GM21447 (cell line): ENCODE results near the gene TRIM72.
"Not testable (repeated sequence)": the region's sequence is repeated elsewhere in the genome, so short reads cannot be mapped to it uniquely, and the experiment has no call there.

Source experiments
- ATAC-seq: cut with Tn5 transposase; IDR thresholded peaks from one replicate; pipeline ENCODE4 v1.9.1; 2021; ENCODE audit not compliant: unreplicated experiment

TRIM72 gene

DNA sequence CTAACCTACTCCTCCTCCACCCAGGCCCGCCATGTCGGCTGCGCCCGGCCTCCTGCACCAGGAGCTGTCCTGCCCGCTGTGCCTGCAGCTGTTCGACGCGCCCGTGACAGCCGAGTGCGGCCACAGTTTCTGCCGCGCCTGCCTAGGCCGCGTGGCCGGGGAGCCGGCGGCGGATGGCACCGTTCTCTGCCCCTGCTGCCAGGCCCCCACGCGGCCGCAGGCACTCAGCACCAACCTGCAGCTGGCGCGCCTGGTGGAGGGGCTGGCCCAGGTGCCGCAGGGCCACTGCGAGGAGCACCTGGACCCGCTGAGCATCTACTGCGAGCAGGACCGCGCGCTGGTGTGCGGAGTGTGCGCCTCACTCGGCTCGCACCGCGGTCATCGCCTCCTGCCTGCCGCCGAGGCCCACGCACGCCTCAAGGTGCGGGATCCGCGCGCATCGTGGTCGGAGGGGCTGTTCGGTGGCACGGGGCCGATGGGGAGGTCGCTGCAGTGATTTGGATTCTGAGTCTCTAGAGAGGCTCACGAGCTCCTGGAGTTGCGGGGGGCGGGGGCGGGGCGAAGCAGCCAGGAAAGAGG lies 878 bp downstream of the TRIM72 start:
- no peak for ATAC-seq

DNA sequence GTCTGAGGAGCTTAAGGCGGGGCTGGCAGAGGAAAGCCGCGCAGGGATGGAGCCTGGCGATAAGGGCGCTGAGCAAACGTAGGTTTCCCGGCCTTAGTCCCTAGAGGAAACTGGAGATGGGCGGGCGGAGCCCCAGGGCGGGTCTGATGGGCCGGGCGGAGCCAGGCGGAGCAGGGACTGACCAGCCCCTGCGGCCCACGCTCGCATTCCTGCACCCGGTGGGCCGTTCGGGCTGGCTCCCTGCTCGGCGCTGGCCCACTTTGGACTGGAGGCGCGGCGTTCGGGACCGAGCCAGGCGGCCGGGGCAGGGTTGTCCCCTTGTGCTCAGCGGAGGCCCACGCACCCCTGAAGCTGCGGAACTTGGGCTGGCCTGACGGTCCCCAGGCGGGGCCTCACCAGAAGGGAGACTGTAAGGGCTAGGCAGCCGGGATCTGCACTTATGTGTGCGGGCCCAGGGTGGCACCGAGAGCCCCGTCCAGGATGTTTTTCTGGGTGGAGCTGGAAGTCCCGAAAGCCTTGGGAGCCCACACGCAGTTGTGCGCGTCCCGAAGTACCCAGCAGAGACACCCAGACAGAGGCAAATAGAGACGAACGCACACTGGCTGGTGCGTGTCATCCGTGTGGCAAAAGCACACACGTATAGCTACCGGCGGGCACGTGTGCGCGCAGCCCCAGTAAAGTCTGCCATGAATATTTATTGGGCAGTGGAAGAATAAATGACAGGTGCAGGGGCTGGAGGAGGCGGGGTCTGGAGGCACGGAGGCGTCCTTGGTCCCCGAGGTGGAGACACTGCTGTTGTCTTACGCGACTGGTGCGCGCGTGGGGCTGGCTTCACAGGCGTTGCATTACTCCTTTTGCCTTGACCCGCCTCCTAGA lies 1.6 kb downstream of the TRIM72 start:
- no peak for ATAC-seq

DNA sequence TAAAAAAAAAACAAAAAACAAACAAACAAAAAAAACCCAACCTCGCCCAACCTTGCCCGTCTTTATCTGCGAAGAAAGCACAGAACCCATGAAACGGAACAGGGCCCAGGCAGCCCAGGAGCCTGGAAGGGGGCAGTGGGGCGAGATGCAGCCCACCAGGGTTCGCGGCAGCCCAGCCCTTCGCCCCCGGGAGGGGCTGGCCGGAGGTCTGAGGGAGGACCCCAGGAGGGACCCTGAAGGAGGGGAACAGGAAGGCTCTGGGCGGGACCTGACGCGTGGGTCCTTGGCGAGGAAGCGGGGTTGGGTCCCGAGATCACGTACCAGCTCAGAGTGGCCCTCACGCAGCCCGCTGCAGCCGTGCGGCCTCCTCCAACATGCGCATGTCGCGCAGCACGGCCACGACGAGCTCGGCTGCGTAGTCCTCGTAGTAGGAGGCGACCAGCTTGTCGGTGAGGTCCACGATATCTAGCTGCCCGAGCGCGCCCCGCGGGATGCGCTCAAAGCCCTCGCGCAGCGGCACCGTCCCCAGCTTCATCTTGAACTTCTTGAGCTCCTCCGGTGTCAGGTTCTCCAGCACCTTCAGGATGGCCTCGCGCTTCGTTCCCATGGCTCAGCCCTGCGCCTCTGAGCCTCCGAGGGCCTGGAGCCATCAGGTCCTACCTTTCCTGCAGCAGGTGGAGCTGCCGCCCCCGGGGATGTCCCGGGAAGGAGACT lies 2.7 kb downstream of the TRIM72 start, which contains the start of gene PYDC1:
TSS of gene PYDC1 (minus strand) at position 714 of the 714 bp plus-strand sequence. CDS start at position 607, 107 bp downstream.
- no peak for ATAC-seq

DNA sequence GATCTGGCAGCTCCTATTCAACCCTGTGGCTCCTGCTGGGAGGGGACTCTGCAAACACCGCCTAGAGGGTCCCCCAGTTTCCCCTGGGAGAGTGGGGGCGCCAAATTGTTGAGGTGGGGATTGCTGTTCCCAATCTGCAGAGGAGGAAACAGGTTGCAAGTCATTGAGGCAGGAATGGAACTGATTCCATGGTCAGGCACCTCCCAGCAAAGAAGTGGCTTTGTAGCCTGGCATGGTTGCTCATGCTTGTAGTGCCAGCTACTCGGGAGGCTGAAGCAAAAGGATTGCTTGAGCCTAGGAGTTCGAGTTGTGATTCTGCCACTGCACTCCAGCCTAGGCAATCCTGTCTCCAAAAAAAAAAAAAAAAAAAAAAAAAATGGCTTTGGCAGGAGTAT lies 3.2 kb downstream of the TRIM72 start:
- ATAC-seq: no peak

DNA sequence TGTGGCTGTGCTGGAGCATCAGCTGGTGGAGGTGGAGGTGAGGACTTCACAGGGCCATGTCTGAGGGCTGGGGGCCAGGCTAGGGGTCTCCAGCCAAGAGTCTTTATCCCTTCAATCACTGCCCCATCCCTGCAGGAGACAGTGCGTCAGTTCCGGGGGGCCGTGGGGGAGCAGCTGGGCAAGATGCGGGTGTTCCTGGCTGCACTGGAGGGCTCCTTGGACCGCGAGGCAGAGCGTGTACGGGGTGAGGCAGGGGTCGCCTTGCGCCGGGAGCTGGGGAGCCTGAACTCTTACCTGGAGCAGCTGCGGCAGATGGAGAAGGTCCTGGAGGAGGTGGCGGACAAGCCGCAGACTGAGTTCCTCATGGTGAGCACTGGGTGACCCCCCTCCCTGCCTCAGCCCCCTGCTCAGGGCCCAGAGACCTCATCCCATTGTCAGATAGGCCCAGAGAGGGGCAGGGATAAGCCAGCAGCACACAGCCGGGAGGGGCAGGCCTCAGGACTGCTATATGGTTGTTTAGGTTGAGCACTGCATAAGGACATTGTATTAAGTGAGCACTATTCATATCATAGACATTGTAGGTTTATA lies 5.3 kb downstream of the TRIM72 start:
- ATAC-seq: no peak

DNA sequence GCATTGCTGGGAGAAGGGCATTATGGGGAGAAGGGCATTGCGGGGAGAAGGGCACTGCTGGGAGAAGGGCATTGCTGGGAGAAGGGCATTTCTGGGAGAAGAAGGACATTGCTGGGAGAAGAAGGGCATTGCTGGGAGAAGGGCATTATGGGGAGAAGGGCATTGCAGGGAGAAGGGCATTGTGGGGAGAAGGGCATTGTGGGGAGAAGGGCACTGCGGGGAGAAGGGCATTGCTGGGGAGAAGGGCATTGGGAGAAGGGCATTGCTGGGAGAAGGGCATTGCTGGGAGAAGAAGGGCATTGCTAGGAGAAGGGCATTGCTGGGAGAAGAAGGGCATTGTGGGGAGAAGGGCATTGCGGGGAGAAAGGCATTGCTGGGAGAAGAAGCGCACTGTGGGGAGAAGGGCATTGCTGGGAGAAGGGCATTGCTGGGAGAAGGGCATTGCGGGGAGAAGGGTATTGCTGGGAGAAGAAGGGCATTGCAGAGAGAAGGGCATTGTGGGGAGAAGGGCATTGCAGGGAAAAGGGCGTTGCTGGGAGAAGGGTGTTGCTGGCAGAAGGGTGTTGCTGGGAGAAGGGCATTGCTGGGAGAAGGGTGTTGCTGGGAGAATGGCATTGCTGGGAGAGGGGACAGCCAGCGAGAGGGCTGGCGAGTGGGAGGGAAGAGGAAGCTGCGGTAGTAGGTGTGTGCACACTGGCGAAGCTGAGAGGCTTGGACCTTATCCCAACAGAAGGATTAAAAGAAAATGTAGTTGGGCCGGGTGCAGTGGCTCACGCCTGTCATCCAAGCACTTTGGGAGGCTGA lies 7.6 kb downstream of the TRIM72 start:
- no peak for ATAC-seq

DNA sequence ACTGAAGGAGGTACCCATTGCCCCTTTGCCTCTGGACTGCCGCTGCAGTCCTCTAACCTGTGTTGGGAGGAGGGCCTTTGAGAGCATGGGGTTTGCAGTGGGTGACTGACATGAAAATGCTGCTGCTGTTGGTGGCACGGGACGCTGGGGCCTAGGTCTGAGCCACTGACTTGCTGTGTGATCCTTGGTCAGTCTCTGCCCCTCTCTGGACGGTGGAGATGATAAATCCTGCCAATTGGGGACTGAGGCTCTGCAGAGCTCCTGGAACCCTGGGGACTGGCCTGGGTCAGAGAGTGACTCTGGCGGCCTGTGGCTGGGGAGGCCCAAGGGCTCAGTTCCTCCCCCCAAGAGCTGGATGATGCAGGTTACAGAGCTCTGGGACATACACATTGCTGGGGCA lies 9.1 kb downstream of the TRIM72 start:
- no peak for ATAC-seq

DNA sequence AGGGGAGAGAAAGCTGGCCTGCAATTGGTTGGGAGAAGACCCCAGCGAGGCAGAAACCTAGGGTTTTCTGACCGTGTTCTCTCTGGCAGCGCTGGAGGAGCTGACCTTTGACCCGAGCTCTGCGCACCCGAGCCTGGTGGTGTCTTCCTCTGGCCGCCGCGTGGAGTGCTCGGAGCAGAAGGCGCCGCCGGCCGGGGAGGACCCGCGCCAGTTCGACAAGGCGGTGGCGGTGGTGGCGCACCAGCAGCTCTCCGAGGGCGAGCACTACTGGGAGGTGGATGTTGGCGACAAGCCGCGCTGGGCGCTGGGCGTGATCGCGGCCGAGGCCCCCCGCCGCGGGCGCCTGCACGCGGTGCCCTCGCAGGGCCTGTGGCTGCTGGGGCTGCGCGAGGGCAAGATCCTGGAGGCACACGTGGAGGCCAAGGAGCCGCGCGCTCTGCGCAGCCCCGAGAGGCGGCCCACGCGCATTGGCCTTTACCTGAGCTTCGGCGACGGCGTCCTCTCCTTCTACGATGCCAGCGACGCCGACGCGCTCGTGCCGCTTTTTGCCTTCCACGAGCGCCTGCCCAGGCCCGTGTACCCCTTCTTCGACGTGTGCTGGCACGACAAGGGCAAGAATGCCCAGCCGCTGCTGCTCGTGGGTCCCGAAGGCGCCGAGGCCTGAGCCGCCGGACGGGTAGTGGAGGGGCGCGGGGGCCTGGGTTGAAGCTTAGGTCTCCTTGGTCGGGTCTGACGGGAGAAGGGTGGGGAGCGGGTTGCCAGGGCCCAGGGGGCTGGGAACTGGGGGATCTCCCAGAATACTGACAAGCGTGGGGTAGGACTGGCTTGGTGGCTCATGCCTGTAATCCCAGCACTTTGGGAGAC lies 10.4 kb downstream of the TRIM72 start:
- no peak for ATAC-seq

DNA sequence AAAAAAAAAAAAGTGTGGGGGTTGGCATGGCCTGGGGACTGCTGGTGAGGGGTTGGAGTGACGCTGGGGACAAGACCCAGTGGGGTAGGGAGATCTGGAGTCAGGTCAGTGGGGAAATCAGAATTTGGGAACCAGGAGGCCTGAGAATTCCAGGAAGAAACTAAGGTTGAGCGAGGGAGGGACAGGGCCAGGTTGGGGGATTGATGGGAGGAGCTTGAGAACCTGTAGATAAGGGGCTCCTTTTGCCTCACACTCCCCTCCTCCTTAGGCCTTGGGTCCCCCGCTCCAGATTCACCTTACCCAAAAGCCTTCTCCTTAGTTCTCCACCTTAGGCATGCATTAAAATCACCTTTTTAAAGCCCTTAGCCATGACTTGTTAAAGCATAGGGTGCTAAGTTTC lies 11.3 kb downstream of the TRIM72 start:
- ATAC-seq: no peak

DNA sequence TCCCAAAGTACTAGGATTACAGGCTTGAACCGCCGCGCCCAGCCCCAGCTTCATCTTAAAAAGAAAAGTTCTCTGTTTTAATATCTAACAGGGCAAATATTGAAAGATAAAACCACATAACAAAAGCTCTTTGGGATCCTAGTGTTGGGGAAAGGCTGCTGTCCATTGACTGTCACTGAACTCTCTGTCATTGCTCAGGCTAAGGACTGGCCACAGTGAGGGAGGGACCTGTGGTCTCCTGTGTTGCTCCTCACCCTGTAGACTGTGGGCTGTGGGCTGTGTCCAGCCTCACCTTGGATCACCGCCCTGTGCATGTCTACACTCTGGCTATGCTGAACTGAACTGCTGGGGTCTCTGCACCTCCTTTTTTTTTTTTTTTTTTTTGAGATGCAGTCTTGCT lies 14.3 kb downstream of the TRIM72 start:
- ATAC-seq: no peak

DNA sequence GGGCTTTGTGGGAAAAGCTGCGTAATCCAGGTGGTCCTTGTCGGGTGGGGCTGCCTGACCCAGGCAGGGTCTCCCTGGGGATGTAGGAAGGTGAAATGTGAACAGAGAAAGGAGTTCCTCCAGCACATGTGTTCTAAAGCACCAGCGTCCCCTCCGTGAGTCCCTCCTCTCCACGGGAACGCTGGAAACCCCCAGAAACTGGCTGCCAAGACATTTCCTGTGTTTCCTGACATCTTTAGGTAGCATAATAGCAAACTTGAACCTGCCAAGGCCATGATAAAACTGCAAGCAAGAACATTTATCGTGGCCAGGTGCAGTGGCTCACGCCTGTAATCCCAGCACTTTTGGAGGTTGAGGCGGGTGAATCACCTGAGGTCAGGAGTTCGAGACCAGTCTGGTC lies 15.6 kb downstream of the TRIM72 start:
- ATAC-seq: no peak

DNA sequence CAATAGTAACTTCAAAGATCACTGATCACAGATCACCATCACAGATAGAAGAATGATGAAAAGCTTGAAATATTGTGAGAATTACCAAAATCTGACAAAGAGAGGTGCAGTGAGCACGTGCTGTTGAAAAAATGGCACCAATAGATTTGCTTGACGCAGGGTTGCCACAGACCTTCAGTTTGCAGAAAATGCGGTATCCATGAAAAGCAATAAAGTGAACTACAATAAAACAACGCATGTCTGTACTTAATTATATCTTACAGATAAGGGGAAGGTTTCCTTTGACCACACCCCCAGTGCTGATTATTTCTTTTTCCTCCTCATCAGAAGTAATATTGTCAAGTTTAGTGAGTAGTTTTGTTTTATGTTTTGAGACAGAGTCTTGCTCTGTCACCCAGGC lies 24.1 kb downstream of the TRIM72 start:
- ATAC-seq: no peak

DNA sequence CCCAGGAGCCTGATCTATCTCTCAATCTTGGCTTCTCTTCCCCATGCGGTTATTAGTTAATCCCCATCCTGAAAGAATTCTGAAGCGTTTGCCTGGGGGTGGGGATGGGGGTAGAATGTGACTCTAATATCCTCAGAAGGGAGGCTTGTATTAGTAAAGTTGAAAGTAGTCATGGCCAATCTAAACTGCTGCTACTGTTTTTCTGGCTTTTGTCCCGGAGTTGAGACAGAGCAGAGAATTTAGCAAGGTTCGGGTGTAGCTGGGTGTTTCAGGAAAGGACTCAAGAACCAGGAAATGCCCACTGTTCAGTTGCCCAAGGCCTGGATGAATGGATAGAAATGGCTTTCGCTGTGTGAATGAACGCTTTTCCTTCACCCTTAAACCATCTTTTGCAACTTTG lies 28.3 kb downstream of the TRIM72 start:
- ATAC-seq: no peak

DNA sequence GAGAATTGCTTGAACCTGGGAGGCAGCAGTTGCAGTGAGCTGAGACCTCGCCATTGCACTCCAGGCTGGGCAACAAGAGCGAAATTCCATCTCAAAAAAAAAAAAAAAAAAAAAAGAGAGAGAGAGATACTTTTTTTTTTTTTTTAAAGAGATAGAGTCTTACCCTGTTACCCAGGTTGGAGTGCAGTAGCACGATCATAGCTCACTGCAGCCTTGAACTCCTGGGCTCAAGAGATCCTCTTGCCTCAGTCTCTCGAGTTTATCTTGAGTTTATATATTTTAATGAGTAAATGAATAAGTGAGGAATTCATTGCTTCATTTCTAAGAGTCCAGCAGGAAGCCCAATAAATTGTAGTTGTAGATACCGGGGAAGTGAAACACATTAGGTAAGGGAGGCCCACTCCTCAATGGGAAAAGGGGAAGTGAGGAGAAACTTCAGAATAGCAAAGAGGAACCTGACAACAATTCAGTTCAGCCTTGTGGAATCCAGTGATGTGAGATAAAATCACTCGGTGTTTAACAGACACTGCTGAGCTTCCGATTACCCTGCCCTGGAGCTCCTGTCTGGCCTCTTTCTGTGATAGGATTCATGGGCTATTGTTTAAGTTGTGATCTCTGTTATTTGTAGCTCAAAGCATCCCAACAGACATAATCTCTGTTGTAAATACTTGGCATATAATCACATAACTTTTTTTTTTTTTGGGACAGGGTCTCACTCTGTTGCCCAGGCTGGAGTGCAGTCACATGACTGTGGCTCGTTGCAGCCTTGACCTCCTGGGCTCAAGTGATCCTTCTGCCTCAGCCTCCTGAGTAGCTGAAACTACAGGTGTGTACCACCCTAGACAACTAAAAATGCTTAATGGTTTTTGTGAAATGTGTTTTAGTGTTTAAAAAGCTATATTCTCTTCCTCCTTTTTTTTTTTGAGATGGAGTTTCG lies 30.1 kb downstream of the TRIM72 start:
- ATAC-seq: no peak

DNA sequence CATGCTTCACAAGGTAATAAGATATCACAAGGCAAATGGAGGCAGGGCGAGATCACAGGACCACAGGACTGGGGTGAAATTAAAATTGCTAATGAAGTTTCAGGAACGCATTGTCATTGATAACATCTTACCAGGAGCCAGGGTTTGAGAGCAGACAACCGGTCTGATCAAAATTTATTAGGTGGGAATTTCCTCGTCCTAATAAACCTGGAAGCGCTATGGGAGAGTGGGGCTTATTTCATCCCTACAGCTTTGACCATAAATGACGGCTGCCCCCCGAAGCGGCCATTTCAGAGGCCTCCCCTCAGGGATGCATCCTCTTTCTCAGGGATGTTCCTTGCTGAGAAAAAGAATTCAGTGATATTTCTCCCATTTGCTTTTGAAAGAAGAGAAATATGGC lies 31.7 kb downstream of the TRIM72 start:
- not testable (repeated sequence) for ATAC-seq

DNA sequence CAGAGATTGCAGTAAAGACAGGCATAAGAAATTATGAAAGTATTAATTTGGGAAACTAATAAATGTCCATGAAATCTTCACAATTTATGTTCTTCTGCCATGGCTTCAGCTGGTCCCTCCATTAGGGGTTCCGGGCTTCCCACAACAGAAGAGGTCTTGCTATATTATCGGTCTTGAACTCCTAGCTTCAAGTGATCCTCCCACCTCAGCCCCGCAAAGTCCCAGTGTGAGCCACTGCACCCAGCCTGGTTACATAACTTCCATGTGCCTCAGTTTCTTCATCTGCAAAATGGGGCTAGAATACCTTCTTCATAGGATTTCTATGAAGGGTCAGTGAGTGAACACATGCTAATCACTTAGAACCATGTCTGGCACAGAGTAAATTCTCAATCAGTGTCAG lies 32.4 kb downstream of the TRIM72 start:
- no peak for ATAC-seq

DNA sequence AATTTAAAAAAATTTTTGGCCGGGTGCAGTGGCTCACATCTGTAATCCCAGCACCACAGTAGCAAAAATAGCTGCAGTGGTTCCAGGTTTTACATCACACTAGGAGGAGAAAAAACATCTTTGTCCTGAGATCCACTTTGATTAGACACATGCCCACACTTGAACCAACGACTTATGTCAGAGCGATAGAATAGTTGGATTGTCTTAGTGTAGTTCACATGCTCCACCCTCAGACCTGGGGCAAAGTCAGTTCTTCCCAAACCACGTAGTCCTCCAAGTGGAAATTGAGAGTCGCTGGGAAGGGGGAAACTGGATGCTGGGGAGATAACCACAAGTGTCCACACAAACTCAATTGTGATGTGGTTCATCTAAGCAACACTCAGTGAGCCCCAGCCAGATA lies 34.4 kb downstream of the TRIM72 start:
- ATAC-seq: no peak

DNA sequence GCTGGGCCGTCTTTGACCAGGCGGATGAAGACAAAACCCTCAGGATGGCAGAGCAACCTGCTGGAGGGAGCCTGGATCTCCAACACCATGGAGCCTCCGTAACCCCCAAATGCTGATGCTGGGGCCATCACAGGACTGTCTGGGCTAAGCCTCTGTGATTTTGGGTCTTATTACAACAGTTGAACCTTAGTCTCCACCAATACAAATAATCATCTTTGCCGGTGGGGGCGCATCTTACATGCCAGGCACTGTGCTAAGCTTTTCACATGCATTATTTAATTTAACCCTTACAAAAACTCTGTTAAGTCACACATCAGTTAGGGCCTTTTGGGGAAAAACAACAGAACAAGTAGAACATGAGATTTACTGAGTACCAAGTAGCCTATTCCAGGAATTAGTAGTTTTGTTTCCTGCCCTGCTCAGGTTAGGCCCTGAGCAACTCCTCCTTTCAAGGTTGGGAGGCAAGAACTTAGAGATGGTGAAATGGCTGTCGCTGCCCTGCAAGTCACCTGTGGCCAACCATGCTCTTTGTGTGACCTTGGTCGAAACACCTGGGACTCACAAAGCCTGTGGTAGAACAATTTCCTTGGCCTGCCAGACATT lies 37.0 kb downstream of the TRIM72 start:
- no peak for ATAC-seq
